ENCODE results near the gene HOXA11.

Gene HOXA11

DNA sequence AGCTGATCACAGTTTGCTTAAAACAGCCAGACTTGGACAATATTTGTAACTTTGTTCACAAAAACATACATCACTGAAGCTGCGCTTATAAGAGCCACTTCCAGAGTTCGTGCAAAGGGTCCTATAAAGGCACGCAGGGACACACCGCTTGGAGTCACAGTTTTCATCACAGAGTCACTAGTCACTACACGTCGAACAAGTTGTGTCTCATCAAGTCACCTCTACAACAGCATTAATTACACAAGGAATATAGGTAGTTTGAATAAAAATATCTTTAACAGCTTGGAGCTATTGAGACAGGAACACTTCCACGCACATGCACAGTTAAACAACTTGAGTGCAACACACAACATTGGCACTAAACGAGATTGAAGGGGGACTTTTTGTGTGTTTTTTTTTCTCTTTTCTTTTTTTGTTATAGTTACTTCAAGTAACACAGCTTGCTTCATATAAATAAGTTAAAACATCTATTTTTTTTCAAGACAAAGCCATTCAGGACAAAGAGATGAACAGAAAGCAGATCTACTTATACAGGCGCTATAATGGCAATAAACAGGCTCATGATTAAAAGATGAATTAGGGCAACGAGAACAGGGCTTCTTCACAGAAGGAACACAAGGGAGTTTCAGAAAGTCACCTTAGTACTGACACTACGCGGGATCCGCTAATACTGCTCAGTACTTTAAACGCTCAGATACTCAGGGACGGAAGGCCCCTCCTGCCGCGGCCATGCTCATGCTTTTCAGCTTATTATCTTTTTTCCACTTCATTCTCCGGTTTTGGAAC lies 43.7 kb downstream of the HOXA11 start:
- TF ChIP-seq, protein P1, sequence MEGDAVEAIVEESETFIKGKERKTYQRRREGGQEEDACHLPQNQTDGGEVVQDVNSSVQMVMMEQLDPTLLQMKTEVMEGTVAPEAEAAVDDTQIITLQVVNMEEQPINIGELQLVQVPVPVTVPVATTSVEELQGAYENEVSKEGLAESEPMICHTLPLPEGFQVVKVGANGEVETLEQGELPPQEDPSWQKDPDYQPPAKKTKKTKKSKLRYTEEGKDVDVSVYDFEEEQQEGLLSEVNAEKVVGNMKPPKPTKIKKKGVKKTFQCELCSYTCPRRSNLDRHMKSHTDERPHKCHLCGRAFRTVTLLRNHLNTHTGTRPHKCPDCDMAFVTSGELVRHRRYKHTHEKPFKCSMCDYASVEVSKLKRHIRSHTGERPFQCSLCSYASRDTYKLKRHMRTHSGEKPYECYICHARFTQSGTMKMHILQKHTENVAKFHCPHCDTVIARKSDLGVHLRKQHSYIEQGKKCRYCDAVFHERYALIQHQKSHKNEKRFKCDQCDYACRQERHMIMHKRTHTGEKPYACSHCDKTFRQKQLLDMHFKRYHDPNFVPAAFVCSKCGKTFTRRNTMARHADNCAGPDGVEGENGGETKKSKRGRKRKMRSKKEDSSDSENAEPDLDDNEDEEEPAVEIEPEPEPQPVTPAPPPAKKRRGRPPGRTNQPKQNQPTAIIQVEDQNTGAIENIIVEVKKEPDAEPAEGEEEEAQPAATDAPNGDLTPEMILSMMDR (IDR thresholded peaks at IDR 0.05; ENCODE audit: borderline replicate concordance, insufficient read depth, low read depth, low read length), result no peak
- no peak overlapping the region for H3K4me3 ChIP-seq (ENCODE audit: low read depth, low read length)

DNA sequence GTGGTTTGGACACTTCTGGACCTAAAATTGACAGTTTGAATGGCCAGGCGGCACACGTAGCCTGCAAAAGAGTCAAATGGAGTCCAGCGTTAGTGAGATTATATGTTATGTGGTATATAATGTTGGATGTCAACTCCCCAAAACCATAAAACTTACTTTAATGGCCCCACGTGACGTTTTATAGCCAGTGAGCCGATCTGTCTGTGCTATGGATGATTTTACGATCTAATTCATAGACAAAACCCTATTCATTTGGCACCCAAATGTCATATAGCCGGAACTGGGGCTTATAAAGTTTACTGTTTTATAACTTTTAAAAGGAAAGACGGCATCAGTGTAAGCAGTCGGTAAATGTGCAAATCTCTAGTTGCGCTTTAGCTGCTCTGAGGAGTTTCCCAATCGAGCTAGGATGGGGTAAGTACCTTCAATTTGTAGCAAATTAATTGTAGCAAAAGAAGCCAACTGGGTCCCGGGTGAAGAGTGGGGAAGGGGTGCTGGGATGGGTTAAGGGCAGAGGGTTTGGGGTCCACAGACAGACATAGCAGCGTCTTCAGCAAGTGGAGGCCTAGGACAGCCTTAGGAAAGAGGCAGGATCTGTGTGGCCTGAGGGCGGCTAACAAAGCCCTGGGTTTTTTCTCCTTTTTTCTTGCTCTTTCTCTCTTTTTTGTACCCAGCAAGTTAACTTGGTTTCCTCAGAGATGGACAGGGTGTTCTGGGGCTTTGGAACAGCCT lies 44.7 kb downstream of the HOXA11 start:
- H3K4me3 ChIP-seq (ENCODE audit: low read depth, low read length), result no peak overlapping the region
- TF ChIP-seq, protein P1 (IDR thresholded peaks at IDR 0.05; ENCODE audit: borderline replicate concordance, insufficient read depth, low read depth, low read length), result no peak

DNA sequence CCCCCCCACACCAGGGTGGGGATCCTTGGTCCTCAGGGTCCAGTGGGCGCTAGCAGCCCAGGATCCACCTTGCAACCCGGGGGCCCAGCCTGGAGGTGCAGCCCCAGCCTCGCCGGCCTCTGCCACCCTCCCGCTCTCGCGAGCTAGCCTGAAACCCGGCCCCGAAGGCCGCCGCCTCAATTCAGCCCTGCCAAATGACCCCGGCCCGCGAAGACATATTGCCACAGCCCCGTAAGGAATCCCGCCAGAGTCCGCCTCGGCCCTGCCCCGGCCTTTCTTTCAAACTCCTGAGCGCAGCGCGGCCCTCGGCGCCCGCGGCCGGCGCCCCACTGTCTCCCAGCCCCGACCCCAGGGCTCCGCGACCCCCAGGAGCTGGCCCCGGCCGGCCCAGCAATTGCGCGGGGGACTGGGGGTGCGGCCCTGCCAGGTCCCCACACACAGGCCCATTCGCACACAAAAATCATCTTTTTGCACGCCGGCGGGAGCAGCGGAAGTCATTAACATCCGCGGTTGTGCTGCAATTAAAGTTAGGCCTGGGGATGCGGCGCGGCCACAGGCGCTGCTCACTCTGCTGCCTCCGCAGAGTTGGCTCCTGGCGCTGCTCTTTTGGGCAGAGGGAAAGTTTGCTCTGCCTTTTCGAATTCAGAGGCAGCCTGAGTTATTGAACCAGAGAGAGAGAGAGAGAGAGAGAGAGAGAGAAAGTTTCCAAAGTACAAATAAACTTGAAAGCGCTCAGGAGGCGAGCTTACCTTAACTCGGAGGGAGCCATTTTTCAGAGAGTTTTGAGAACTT lies 45.5 kb downstream of the HOXA11 start:
- TF ChIP-seq, protein P1 (IDR thresholded peaks at IDR 0.05; ENCODE audit: borderline replicate concordance, insufficient read depth, low read depth, low read length), result no peak

DNA sequence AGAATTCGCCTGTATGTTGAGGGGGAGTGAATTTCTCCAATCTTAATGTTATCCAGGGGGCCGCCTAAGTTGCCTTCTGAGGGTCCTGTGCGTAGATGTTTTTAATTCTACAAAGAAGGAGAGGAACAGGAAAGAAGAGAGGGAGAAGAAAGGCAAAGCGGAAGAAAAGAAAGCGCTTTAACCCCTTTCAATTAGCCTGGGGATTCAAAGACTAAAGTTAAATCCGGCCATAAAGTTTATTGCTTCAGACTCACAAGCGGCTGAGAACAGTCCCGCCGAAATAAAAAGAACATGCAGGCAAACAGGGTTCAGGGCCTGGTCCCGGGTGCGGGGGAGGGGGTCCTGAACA lies 46.1 kb downstream of the HOXA11 start:
- no peak overlapping the region for H3K4me3 ChIP-seq (ENCODE audit: low read depth, low read length)
- TF ChIP-seq, protein P1 (IDR thresholded peaks at IDR 0.05; ENCODE audit: borderline replicate concordance, insufficient read depth, low read depth, low read length), result no peak

More for the DNA sequence above, 45.5 kb downstream of the HOXA11 start:
- H3K4me3 ChIP-seq (ENCODE audit: low read depth, low read length), result no peak overlapping the region

DNA sequence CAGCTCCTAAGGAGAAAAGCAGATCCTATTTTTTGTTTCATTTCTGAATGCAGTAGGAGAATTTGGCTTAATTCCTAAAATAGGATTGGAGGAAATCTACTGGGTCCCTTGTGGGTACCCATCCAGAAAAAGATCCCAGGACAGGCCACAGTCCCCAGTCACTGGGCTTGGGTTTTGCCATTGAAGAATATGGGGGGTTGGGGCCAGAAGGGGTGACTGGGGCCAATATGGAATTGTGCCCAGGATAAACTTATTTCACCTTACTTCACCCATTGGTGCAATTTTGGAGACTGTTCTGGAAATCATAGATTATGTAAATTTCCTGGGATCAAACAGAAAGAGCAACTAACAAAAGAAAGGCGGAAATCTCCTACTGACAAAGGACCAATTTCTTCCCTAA lies 46.6 kb downstream of the HOXA11 start:
- TF ChIP-seq, protein P1 (IDR thresholded peaks at IDR 0.05; ENCODE audit: borderline replicate concordance, insufficient read depth, low read depth, low read length), result no peak
- H3K4me3 ChIP-seq (ENCODE audit: low read depth, low read length), result no peak overlapping the region

DNA sequence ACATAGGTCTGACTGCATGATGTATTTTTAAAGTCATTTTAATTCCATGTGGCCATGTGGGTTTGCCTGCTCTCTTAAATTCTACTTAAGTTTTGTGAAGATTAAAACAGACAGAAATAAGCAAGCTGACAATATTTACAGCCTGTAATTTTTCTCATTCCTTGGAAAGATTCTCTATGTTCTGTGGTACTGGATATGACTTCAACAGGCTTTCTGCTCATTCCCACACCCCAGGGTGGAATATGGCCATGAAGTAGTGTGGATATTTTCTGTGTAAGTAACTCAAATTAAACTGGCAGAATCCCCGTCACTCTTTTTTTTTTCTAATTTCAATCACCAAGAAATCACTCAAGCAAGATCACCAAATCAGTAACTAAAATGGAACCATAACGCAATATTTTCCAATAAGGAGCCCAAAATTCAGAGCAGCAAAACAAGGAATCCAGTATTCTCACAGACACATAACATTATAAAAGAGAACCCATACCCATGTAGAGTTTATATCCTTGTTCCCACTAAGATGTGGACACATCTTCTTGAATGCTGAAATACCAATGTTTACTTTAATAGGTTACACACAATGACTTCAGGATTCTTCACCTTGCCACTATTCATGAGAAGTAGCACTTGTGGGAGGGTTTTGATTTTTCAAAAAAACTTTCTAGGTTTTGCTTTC lies 47.3 kb downstream of the HOXA11 start:
- TF ChIP-seq, protein P1 (IDR thresholded peaks at IDR 0.05; ENCODE audit: borderline replicate concordance, insufficient read depth, low read depth, low read length), result no peak
- no peak overlapping the region for H3K4me3 ChIP-seq (ENCODE audit: low read depth, low read length)
